Cardiac septum (tissue), 1 donor: Measurements from ENCODE around the gene ATP13A1. TPM values are rescaled to one million over a fixed set of nuclear protein-coding genes. Genes with fewer than 3 reads are reported as not detected.
A peak's percentile ranks its signal among the peaks of the same experiment; 100 is the strongest.
"Not testable (repeated sequence)": the region's sequence is repeated elsewhere in the genome, so short reads cannot be mapped to it uniquely, and the experiment has no call there.

ENCODE experiments used
- DNase-seq: peaks from one replicate; pipeline ENCODE4 v3.0.0-alpha.2; 2020; ENCODE audit warnings: low spot score
- intact Hi-C: fragments of 100-400 bp; cut with DNase I; formaldehyde crosslinking; loops from one replicate; pipeline ENCODE4 v1.14.0; 2022
- total RNA-seq: library from RNA; stranded (reverse); fragmentation: NEBNext Ultra II Directional; extraction: Animal tissue kit (Norgen Biotek cat#: 25700); gene quantifications from one replicate; pipeline ENCODE4 v1.2.1, GENCODE V29; 2021
- donor health status: DM: no; HTN: no; CAD: no.

The ATP13A1 gene
- total RNA-seq, 1 donor from 2014 or later, result 20.1 TPM

DNA sequence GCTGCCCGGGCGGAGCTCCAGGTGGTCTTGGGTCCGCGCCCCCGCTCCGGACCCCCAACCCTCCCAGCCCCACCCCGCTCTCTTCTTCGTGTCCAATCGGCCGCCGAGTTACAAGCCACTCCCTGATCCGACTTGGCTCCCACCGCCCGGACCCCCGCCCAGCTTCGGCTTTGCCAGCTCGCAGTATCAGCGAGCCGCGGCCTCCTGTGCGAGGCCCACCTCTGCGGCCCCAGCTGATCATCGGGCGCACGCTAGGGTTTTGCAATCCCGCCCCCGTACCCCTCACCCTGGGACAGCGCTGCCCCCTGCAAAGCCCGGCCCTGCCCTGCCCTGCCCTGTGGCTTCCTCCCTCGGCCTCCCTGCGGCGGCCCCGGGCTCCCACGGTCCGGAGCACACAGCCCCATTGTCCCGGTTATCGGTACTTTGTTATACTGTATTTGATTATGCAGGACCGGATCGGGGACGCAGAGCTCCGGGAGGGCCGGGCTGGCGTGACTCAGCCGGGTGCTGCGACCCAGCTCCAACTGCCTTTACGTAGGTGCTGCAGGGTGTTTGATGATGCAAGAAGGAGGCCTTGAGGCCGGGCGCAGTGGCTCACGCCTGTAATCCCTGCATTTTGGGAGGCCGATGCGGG lies 34.9 kb downstream of the ATP13A1 start:
- intact Hi-C loops, result no loop called here
- DNase-seq, result no peak

DNA sequence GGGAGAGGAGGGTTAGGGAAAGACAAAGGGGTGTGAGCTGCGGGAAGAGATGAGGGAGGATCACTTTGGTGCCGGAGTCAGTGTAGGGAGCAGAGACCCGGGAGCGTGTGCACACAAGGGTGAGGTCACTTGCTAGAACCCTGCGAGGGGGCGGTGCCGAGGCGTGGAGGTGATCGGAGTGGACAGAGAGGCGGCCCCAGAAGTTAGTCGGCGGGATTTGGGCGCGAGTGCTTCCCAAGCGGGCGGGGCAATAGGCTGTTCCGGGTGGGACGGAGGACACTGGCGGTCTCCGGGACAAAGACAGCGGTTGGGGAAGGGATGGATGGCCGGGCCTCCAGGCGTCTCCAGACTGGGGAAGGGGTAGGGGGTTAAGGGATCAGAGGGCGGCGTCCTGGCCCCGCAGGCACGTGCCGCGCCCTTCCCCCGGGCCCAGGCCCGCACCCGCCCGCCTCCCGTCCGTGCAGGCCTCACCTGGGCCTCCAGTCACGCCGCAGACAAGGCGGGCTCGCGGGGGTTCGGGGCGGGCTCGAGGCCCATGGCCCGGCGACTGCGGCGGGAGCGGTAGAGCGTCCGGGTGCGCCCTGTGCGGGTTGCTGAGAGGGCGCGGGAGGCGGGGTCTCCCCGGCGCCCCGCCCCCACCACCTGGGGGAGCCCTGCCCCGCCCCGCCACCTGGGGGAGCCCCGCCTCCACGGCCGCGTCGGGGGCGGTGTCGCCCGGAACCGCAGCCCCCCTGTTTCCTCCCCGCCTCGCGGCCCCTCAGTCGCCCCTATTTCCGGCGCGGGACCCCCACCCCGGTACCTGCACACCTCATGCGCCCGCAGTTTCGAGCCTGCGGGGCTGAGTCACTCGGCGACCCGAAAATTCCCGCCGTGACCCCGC lies 35.6 kb downstream of the ATP13A1 start, which contains the start of gene LPAR2:
TSS of gene LPAR2 (minus strand) at position 600 of the 880 bp plus-strand sequence. CDS start 945 bp downstream, outside the sequence.
- no peak for DNase-seq
- intact Hi-C loops, result no loop called here

DNA sequence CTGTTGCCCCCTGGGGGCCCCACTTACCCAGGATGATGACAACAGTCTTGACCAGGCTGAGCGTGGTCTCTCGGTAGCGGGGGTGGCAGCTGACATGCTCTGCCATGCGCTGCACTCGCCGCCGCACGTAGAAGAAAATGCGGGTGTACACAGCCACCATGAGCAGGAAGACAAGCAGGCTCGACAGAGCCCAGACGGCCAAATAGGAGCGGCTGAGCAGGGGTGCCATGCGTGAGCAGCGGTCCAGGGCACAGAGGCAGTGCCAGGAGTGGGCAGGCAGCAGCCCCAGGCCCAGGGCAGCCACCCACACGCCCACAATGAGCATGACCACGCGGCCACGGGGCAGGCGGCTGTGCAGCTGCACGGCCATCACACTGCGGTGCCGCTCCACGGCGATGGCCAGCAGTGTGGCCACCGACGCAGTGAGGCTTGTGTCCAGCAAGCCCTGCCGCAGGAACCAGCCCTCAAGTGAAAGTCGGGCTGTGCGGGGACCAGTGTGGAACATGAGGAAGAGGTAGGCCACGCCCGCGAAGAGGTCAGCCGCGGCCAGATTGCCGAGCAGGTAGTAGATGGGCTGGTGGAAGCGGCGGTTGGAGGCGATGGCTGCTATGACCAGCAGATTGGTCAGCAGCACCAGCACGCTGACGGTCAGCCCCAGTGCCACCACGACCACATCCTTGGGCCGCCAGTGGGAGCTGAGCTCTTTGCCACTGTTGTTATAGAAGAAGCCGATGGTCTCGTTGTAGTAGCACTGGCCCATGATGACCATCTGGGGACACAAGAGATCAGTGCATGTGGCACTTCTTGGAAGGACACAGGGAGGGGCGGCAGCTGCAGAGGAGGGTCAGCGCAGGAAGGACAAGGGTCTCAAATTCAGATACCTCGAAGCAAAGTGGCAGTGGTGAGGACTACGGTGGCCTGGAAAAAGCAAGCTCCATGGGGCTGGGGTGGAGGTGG lies 36.7 kb downstream of the ATP13A1 start:
- intact Hi-C loops, result no loop called here

GRCh38 chr19:19624032-19624570 lies 39.4 kb downstream of the ATP13A1 start:
- no peak for DNase-seq
- intact Hi-C loops, result no loop called here

More for the DNA sequence above, 36.7 kb downstream of the ATP13A1 start:
- no peak for DNase-seq

DNA sequence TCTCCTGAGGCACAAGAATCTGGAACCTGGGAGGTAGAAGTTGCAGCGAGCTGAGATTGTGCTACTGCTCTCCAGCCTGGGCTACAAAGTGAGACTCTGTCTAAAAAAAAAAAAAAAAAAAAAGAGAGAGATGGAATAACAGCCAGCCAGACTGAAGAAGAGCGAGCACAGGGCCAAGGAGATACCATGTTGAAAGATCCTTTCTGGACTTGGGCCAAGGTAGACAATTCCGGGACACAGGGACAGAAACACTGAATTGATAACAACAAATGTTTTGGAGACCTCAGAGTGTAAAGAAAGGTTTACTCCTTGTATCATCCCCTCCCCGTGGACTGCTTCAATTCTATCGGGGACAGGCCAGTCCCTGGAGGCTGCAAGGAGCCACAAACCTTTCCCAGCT lies 40.1 kb downstream of the ATP13A1 start:
- no peak for DNase-seq
- intact Hi-C loops, result no loop called here

DNA sequence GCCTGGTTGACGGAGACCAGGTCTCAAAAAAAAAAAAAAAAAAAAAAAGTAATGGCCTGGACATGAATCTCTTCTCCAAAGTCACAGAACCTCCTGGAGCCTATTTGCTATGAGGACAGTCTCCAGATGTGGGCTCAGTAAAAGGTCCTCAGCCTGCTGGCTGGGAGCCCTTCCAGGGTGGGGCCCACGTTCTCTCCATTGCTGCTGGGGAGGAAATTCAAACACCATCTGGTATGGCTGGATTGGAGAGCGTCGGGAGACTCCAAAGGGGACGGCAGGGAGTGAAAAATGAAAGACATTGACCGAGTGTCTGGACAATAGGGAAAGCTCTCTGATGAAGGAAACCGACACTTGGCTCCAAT lies 43.6 kb downstream of the ATP13A1 start:
- intact Hi-C loops, result no loop called here

DNA sequence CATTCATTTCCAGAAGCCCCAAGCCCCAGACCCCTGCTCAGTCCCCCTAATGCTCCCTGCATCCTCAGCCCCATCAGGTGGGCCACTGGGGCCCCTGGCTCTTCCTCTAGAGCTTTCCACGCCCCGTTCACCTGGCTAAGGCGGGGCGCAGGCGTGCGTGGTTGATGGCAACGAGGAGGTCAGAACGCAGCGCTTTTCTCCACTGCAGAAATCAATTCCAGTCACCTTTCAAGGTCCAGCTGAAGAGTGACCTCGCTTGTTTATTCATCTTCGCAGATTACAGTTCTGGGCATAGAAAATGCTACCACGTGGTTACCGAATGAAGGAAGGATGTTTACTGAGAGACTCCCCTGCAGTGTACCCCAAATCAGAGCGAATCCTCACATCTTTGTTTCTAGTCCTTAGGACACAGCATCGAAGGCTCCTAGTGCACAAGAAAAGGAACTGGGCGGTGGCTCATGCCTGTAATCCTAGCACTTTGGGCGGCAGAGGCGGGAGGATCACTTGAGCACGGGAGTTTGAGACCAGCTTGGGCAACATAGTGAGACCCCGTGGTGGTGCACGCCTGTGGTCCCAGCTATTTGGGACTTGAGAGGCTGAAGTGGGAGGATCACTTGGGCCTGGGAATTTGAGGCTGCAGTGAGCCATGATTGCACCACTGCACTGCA lies 44.2 kb downstream of the ATP13A1 start:
- intact Hi-C loops, result no loop called here
- DNase-seq, result no peak

More for the DNA sequence above, 43.6 kb downstream of the ATP13A1 start:
- no peak for DNase-seq

DNA sequence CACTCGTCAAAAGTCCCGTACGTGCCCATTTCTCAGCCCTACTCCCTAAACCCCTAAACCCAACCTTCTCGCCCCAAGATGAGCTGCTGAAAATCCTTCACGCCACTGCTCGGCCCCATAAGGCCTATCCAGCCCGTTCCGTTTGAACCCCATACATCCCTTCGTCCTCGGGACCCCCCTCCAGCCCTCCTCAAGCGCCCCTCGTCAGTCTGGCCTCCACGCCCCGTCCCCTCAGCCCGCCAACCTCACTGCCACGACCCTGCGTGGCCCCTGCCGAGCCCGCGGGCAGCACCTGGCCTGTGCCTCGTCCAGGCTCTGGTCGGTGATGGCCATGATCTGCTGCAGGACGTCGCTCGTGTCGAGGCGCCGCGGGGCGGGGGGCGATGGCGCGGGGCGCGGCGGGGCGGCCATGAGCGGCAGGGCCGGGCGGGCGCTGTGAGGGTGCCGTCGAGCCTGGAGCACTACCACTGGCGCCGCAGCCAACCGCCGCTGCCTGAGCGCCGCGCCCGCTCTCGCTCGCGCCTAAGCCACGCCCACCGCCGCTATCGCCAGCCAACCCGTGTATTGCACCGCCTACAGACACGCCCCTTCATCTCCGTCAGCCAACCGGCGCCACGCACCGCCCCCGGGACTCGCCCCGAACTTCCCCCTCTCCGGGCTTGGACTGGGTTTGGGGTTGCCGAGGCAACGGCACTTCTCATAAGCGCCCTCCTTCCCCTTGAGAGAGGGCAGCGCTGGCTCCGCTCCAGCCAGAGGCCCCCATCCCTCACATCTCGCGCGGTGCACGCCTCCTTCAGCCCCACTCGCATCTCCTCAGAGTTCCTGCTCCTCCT lies 45.0 kb downstream of the ATP13A1 start, which contains the start of gene PBX4:
TSS of gene PBX4 (minus strand) at position 469 of the 833 bp plus-strand sequence. CDS start at position 411, 58 bp downstream.
- intact Hi-C loops, result no loop called here
- DNase-seq, result peak; percentile 98

GRCh38 chr19:19615086-19615485 lies 48.4 kb downstream of the ATP13A1 start:
- intact Hi-C loops, result no loop called here

DNA sequence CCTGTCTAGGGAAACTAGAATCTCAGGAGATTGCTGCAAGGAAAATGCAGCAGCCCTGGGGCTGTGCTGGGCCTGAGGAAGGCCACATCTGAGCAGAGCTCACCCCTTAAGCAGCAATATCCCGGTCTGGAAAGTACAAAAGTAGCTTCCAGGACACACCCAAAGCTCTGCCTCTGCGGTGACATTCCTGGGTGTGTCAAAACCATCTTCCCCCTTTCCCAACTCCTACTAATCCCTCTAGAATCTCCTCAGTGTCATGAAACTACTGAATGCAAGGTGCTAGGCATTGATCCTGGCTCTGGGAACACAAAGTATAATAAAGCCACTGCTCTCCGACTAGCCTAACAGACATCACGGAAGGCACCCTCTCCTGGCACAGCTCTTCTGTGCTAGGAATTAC lies 50.0 kb downstream of the ATP13A1 start:
- no peak for DNase-seq

More at GRCh38 chr19:19615086-19615485, 48.4 kb downstream of the ATP13A1 start:
- no peak for DNase-seq

DNA sequence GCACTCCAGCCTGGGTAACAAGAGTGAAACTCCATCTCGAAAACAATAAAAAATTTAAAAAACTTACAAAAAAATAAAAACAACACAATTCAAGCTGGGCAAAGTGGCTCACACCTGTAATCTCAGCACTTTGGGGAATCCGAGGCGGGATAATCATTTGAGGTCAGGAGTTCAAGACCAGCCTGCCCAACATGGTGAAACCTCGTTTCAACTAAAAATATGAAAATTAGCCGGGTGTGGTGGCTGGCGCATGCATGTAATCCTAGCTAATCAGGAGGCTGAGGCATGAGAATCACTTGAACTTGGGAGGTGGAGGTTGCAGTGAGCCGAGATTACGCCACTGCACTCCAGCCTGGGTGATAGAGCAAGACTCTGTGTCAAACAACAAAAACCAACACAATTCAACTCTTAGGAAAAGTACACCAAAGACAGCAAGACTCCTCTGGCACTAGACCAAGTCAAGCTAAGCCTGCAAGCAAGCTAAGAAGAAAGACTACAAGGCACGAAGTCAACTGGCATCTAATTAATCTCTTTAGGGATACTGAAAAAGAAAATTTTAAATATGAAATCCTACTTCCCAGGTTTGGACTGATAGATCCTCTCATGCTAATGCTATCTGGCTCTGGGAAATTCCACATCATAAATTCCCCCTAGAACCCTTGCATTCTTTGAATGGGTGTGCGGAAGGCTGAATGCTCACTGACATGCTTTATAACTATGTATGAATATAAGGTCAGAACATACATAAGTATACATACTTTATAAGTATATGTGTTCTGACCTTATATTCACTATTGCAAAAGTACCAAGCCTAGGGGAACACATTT lies 52.9 kb downstream of the ATP13A1 start:
- no peak for DNase-seq
- intact Hi-C loops, result no loop called here

More for the DNA sequence above, 50.0 kb downstream of the ATP13A1 start:
- intact Hi-C loops, result no loop called here

DNA sequence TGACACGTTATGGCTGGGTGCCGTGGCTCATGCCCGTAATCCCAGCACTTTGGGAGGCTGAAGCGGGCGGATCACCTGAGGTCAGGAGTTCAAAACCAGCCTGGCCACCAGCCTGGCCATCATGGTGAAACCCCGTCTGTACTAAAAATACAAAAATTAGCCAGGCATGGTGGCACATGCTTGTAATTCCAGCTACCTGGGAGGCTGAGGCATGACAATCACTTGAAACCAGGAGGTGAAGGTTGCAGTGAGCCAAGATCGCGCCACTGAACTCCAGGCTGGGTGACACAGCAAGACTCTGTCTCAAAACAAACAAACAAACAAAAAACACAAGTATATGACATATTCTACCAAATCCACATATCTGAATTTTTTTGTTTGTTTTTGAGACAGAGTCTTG lies 56.8 kb downstream of the ATP13A1 start:
- intact Hi-C loops, DNase-seq: not testable (repeated sequence)

DNA sequence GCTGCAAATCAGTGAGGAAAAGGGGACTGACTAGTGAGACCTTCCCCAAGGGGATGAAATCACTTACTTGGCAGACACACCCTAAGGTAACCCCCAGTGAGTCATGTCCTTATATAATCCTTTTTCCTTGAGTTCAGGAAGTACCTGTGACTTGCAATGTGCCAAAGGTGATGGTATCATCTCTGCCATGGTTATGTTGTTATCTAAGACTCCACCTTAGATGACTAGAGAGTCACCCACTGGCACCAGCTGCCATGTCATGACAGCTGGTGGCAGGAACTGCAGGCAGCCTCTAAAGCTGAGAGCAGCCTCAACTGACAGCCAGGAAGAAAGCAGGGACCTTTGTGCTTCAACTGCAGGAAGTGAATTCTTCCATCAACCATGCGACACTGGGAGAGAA lies 57.5 kb downstream of the ATP13A1 start:
- intact Hi-C loops, result no loop called here
- no peak for DNase-seq

DNA sequence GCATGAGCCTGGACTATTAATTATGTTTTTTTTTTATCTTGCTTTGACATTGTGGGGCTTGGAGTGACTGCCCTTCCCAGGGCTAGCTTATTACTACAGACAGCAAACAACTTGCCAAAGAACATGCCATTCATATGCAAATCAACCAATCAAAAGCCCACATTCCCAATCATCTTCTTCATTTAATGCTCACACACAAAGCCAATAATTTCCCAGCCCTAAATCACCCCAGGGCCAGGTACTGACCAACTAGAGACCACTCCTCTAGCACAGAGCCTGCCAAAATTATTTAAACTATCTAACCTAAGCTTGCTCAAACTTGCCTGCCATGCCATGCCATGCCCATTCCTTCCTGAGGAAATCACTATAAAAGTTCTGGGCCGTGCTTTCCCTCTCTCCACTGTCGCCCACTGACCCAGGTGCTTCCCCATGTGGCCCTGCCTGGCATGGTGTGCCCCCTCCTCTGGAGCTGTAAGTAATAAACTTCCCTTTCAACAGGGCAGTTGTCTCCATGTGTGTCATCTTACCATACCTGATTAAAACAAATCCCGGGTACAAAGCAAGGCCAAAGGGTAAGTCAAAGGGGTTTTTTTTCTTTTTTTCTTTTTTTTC lies 60.7 kb downstream of the ATP13A1 start:
- intact Hi-C loops, result no loop called here
- no peak for DNase-seq

DNA sequence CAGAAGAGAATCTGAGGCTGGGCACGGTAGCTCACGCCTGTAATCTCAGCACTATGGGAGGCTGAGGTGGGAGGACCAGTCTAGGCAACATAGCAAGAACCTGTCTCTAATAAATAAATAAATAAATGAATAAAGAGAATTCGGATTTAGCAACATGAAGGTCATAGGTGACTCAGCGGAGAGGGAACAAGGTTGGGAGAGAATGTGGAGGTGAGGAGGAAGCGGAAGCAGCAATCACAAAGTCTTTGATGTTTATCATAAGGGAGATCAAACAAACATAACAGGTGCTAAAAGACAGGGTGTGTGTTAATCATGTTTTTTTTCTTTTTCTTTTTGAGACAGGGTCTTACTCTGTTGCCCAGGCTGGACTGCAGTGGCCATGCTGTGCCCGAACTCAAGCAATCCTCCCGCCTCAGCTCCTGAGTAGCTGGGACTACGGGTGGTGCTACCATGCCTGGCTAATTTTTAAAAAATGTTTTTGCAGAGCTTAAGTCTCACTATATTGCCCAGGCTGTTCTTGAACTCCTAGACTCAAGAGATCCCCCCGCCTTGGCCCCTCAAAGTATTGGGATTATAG lies 61.3 kb downstream of the ATP13A1 start:
- intact Hi-C loops, result no loop called here

GRCh38 chr19:19600793-19601330 lies 62.6 kb downstream of the ATP13A1 start:
- intact Hi-C loops, result no loop called here
- DNase-seq, result no peak

More for the DNA sequence above, 61.3 kb downstream of the ATP13A1 start:
- no peak for DNase-seq
